ENCODE data around the gene NEDD9.
A peak's percentile ranks its signal among the peaks of the same experiment; 100 is the strongest.

NEDD9 gene

GRCh38 chr6:11262242-11262641 lies 29.8 kb upstream of the NEDD9 start:
- in situ Hi-C loops (cut with HindIII; ENCODE audit: low sequenced_read_pairs): no loop called here
- H3K4me3 ChIP-seq (ENCODE audit: low read depth, low read length): no peak overlapping the region
- no peak for TF ChIP-seq CTCF (IDR thresholded peaks at IDR 0.05; ENCODE audit: low read depth, low read length)
- peak; percentile 9 for DNase-seq (ENCODE audit: low read depth, low spot score)

- H3K4me3 ChIP-seq (ENCODE audit: low read depth, low read length): no peak overlapping the region
- DNase-seq (ENCODE audit: low read depth, low spot score): no peak
- in situ Hi-C loops (cut with HindIII; ENCODE audit: low sequenced_read_pairs): no loop called here
- no peak for TF ChIP-seq CTCF (IDR thresholded peaks at IDR 0.05; ENCODE audit: low read depth, low read length)
These were observed 28.0 kb upstream of the NEDD9 start for GRCh38 chr6:11260249-11261038.

GRCh38 chr6:11258260-11259237 lies 26.1 kb upstream of the NEDD9 start:
- in situ Hi-C loops (cut with HindIII; ENCODE audit: low sequenced_read_pairs): no loop called here
- no peak for TF ChIP-seq CTCF (IDR thresholded peaks at IDR 0.05; ENCODE audit: low read depth, low read length)
- H3K4me3 ChIP-seq (ENCODE audit: low read depth, low read length): no peak overlapping the region
- DNase-seq (ENCODE audit: low read depth, low spot score): peak; percentile 43

DNA sequence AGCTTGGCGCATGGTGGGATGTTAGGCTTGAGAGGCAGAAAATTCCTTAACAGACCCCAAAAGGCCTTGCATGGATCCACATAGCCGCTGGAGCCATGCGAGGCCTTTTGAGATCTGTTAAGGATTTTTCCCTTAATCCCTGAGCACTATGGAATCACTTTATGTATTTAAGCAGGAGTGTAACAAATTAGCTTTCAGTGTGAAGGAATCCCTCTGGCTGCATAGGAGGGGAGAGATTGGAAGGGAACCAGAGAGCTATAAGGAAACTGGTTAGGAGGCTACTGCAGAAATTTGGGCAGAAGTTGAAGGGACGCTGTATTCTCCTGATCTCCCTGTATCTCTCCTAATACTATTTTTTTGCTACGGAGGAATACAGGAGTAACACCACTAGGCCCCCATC lies 23.1 kb upstream of the NEDD9 start:
- H3K4me3 ChIP-seq (ENCODE audit: low read depth, low read length): no peak overlapping the region
- TF ChIP-seq CTCF (IDR thresholded peaks at IDR 0.05; ENCODE audit: low read depth, low read length): no peak
- DNase-seq (ENCODE audit: low read depth, low spot score): no peak
- in situ Hi-C loops (cut with HindIII; ENCODE audit: low sequenced_read_pairs): no loop called here

DNA sequence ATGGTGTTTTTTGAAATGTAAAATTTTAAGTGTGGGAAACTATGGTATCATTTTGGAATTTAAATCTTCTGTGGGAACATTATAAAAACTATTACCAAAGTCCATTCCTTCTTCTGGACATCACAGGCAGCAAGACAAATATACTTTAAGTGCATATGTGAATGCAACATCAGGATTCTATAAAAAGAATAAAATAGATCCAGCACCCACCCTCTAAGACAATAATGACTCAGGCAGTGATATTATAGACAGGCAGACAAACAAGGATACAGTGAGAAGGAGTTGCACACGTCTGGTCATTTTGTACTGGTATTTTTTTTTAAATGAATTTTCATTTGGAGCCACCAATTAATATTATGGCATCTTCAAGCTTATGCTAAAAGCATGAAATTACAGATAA lies 21.1 kb upstream of the NEDD9 start:
- H3K4me3 ChIP-seq (ENCODE audit: low read depth, low read length): no peak overlapping the region
- DNase-seq (ENCODE audit: low read depth, low spot score): peak; percentile 31
- in situ Hi-C loops (cut with HindIII; ENCODE audit: low sequenced_read_pairs): no loop called here
- no peak for TF ChIP-seq CTCF (IDR thresholded peaks at IDR 0.05; ENCODE audit: low read depth, low read length)

- TF ChIP-seq CTCF (IDR thresholded peaks at IDR 0.05; ENCODE audit: low read depth, low read length): no peak
- in situ Hi-C loops (cut with HindIII; ENCODE audit: low sequenced_read_pairs): no loop called here
- peak; percentile 75 for DNase-seq (ENCODE audit: low read depth, low spot score)
- H3K4me3 ChIP-seq (ENCODE audit: low read depth, low read length): no peak overlapping the region
These were observed 19.3 kb upstream of the NEDD9 start for GRCh38 chr6:11251553-11252360.

Measured in astrocyte of the spinal cord (primary cell).